ENCODE results near the gene TMEM131. TPM values are rescaled to one million over a fixed set of nuclear protein-coding genes. Genes with fewer than 3 reads are reported as not detected.

TMEM131 gene
- polyA plus RNA-seq, 3 donors = 7.0 to 23.6 (median 8.2) TPM

GRCh38 chr2:97891611-97892010 is 104.1 kb downstream of the TMEM131 start:
- TF ChIP-seq CTCF (IDR thresholded peaks at IDR 0.05) = no peak
- Histone ChIP-seq H3K4me2 (replicated peaks; ENCODE audit: extremely low read depth, low read length, poor library complexity, severe bottlenecking) (no peak overlapping the region), H3K4me3 (replicated peaks in 1 of 3; ENCODE audit: low read depth in 2 of 3, low read length in 3 of 3) (no peak overlapping the region), H3K27me3 (ENCODE audit: control insufficient read depth in 2 of 2, insufficient read depth in 2 of 2, low read length in 2 of 2) (no peaks in the 10 kb centered on the region), H3K9me3 (replicated peaks in 1 of 2; ENCODE audit: control insufficient read depth in 1 of 2, insufficient read depth in 1 of 2, low read length in 2 of 2) (peaks cover 8% of the 10 kb centered on the region in 2 donors), H3K4me1 (ENCODE audit: control insufficient read depth in 1 of 2, insufficient read depth in 2 of 2, low read length in 2 of 2) (no peaks in the 10 kb centered on the region), H3K36me3 (replicated peaks in 1 of 2; ENCODE audit: control insufficient read depth in 1 of 2, insufficient read depth in 2 of 2, low read length in 2 of 2) (peaks cover 14 to 18% of the 10 kb centered on the region in 2 donors), H3K27ac (ENCODE audit: low read depth in 1 of 2, low read length in 2 of 2) (no peak overlapping the region), H3K79me2 (ENCODE audit: insufficient read depth, low read length) (no peaks in the 10 kb centered on the region), H3K9ac (ENCODE audit: insufficient read depth, low read length, poor library complexity, severe bottlenecking) (no peak overlapping the region), H2AFZ (ENCODE audit: insufficient read depth, low read depth, low read length, poor library complexity, severe bottlenecking) (no peak overlapping the region), H4K20me1 (ENCODE audit: insufficient read depth, low read length) (peaks cover 32% of the 10 kb centered on the region)
- Mint-ChIP-seq H3K9me3 (peaks cover 6 to 14% (median 8%) of the 10 kb centered on the region in 7 donors), H3K4me1 (peaks cover 4% of the 10 kb centered on the region), H3K27me3 (ENCODE audit: low read depth in 3 of 3) (peaks cover 0 to 2% (median 0%) of the 10 kb centered on the region in 3 donors), H3K27ac (no peak overlapping the region), H3K4me3 (no peak overlapping the region), H3K36me3 (peaks cover 32 to 33% of the 10 kb centered on the region in 2 donors)
- intact Hi-C loops (cut with micrococcal nuclease) = no loop called here
- no peak for DNase-seq

DNA sequence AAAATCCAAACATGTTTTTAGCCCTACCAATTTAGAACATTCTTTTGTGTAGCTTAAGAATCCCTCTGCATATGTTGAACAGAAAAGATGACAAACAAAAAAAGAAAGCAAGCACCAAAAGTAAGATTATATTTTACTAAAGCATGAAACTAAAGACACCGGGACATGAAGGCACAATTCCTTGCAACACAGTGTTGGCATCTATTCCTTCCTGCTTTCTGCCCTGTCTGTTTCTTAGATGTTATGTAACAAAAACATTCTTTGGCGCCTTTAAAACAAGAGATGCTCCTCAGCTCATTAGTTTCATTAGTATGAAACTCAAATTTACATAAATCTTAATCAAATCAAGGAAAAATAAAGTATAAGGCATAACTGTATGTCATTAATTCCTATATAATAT is 106.6 kb downstream of the TMEM131 start:
- H3K36me3 ChIP-seq (replicated peaks in 1 of 2; ENCODE audit: control insufficient read depth in 1 of 2, insufficient read depth in 2 of 2, low read length in 2 of 2) = peaks cover 20 to 39% of the 10 kb centered on the region in 2 donors
- no peak overlapping the region for H3K27ac ChIP-seq (ENCODE audit: low read depth in 1 of 2, low read length in 2 of 2)
- TF ChIP-seq CTCF (IDR thresholded peaks at IDR 0.05) = no peak
- H3K4me1 ChIP-seq (ENCODE audit: control insufficient read depth in 1 of 2, insufficient read depth in 2 of 2, low read length in 2 of 2) = no peaks in the 10 kb centered on the region
- Mint-ChIP-seq H3K4me3 (no peak overlapping the region), H3K9me3 (peaks cover 16 to 23% (median 20%) of the 10 kb centered on the region in 7 donors), H3K4me1 (peaks cover 4% of the 10 kb centered on the region), H3K27me3 (ENCODE audit: low read depth in 3 of 3) (peaks cover 0 to 2% (median 0%) of the 10 kb centered on the region in 3 donors), H3K27ac (no peak overlapping the region), H3K36me3 (peaks cover 35 to 42% of the 10 kb centered on the region in 2 donors)
- H3K79me2 ChIP-seq (ENCODE audit: insufficient read depth, low read length) = no peaks in the 10 kb centered on the region
- no peak overlapping the region for H3K9ac ChIP-seq (ENCODE audit: insufficient read depth, low read length, poor library complexity, severe bottlenecking)
- H3K9me3 ChIP-seq (replicated peaks in 1 of 2; ENCODE audit: control insufficient read depth in 1 of 2, insufficient read depth in 1 of 2, low read length in 2 of 2) = peaks cover 13 to 21% of the 10 kb centered on the region in 2 donors
- no peak for DNase-seq
- no peaks in the 10 kb centered on the region for H3K27me3 ChIP-seq (ENCODE audit: control insufficient read depth in 2 of 2, insufficient read depth in 2 of 2, low read length in 2 of 2)
- no peak overlapping the region for H3K4me2 ChIP-seq (replicated peaks; ENCODE audit: extremely low read depth, low read length, poor library complexity, severe bottlenecking)
- no peak overlapping the region for H3K4me3 ChIP-seq (replicated peaks in 1 of 3; ENCODE audit: low read depth in 2 of 3, low read length in 3 of 3)
- H4K20me1 ChIP-seq (ENCODE audit: insufficient read depth, low read length) = peaks cover 32% of the 10 kb centered on the region
- intact Hi-C loops (cut with micrococcal nuclease) = no loop called here
- no CpG with 5 or more reads among the region's 2 CpGs for WGBS (ENCODE audit: insufficient coverage)
- no peak overlapping the region for H2AFZ ChIP-seq (ENCODE audit: insufficient read depth, low read depth, low read length, poor library complexity, severe bottlenecking)
